ENCODE results near the gene RIPOR2.

DNA sequence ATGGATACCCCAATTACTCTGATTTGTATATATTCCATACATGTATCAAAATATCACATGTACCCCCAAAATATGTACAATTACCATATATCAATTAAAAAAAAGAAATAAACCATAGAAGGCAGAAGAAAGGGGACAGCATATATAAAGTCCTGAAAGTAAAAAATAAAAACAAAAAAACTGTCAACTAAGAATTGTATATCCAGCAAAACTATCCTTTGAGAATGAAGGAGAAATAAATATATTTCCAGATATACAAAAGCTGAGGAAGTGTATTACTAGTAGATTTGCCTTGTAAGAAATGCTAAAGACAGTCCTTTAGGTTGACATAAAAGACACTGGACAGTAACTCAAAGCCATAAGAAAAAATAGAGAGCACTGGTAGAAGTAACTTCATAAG lies 9.3 kb upstream of the RIPOR2 start:
- TF ChIP-seq, protein P1, sequence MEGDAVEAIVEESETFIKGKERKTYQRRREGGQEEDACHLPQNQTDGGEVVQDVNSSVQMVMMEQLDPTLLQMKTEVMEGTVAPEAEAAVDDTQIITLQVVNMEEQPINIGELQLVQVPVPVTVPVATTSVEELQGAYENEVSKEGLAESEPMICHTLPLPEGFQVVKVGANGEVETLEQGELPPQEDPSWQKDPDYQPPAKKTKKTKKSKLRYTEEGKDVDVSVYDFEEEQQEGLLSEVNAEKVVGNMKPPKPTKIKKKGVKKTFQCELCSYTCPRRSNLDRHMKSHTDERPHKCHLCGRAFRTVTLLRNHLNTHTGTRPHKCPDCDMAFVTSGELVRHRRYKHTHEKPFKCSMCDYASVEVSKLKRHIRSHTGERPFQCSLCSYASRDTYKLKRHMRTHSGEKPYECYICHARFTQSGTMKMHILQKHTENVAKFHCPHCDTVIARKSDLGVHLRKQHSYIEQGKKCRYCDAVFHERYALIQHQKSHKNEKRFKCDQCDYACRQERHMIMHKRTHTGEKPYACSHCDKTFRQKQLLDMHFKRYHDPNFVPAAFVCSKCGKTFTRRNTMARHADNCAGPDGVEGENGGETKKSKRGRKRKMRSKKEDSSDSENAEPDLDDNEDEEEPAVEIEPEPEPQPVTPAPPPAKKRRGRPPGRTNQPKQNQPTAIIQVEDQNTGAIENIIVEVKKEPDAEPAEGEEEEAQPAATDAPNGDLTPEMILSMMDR (IDR thresholded peaks at IDR 0.05; ENCODE audit: extremely low read depth in 1 of 2, insufficient read depth in 1 of 2, low read depth in 1 of 2, low read length in 2 of 2): no peak
- no peak for TF ChIP-seq POLR2A (IDR thresholded peaks at IDR 0.05; ENCODE audit: low read depth, low read length)
- TF ChIP-seq FOS (IDR thresholded peaks at IDR 0.05; ENCODE audit: borderline replicate concordance, insufficient read depth, low read length): no peak
- TF ChIP-seq EZH2 (IDR thresholded peaks at IDR 0.05; ENCODE audit: borderline replicate concordance, low read depth, low read length, severe bottlenecking): no peak
- TF ChIP-seq POLR2AphosphoS5 (IDR thresholded peaks at IDR 0.05; ENCODE audit: insufficient read depth, low read depth, low read length): no peak
- no peak for TF ChIP-seq JUN (IDR thresholded peaks at IDR 0.05; ENCODE audit: borderline replicate concordance, insufficient read depth, insufficient read length, low read depth)

Measured in endothelial cell of umbilical vein (primary cell).